SK-N-MC (cell line): Measurements from ENCODE around the gene ARHGEF7.

Experiments
- DNase-seq: peaks from one replicate; pipeline ENCODE4 v3.0.0-alpha.2; 2011; ENCODE audit warnings: low read depth, low spot score
- H3K27ac ChIP-seq: fragments of 200-600 bp; sonication (generic); 2 replicates; pipeline ENCODE4 v1.5.1; 2016; ENCODE audit warnings: mixed run types
- H3K36me3 ChIP-seq: fragments of 200-600 bp; sonication (generic); 2 replicates; pipeline ENCODE4 v1.6.1; 2017; ENCODE audit warnings: antibody characterized with exemption, low read length, mixed read lengths; ENCODE audit not compliant: insufficient read depth
- H3K4me3 ChIP-seq: fragments of 200-600 bp; sonication (generic); 2 replicates; pipeline ENCODE4 v1.5.1; 2016
- H3K9ac ChIP-seq: fragments of 200-600 bp; sonication (generic); 2 replicates; pipeline ENCODE4 v1.8.0; 2017; ENCODE audit warnings: mixed run types, mixed read lengths; ENCODE audit not compliant: insufficient read length
- H3K9me3 ChIP-seq: fragments of 200-600 bp; sonication (generic); 2 replicates; pipeline ENCODE4 v1.6.1; 2017; ENCODE audit warnings: low read depth, mild to moderate bottlenecking, antibody characterized with exemption, low read length, moderate library complexity, mixed read lengths
- EZH2 ChIP-seq: fragments of 200-600 bp; sonication (generic); IDR thresholded peaks from one replicate; pipeline ENCODE4 v1.6.1; 2017; ENCODE audit warnings: antibody characterized with exemption
- FOXP2 ChIP-seq: optimal IDR thresholded peaks from 2 replicates; pipeline ENCODE3; 2011; ENCODE audit warnings: mild to moderate bottlenecking, moderate library complexity; ENCODE audit not compliant: insufficient read depth; ENCODE audit errors: extremely low read length, control extremely low read depth
- POLR2AphosphoS5 ChIP-seq: IDR thresholded peaks from 2 replicates; pipeline ENCODE4 v1.6.1; 2012; ENCODE audit warnings: mild to moderate bottlenecking, low read depth, low read length, borderline replicate concordance

The ARHGEF7 gene

DNA sequence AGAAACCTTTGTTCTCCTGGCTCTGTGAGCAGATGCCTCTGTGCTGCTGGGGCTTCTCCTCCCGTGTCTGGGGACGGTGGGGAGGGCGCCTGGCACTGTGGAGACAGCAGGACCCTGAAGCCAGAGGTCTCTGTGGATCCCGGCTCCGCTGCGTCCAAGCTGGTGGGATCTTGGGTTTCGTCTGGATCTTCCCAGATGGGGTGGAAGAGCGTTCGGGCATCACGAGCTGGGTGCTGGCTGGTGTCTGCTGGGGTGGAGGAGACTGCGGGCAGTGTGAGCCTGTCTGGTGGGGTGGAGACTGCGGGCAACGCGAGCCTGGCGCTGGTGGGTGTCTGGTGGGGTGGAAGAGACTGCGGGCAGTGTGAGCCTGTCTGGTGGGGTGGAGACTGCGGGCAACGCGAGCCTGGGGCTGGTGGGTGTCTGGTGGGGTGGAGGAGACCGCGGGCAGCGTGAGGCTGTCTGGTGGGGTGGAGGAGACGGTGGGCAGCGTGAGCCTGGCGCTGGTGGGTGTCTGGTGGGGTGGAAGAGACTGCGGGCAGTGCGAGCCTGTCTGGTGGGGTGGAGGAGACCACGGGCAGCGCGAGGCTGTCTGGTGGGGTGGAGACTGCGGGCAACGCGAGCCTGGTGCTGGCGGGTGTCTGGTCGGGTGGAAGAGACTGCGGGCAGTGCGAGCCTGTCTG lies 211.0 kb downstream of the ARHGEF7 start:
- Histone ChIP-seq H3K4me3 (no peak overlapping the region), H3K9me3 (no peaks in the 10 kb centered on the region), H3K36me3 (no peaks in the 10 kb centered on the region), H3K27ac (no peak overlapping the region), H3K9ac (no peak overlapping the region)
- TF ChIP-seq EZH2 = no peak
- DNase-seq = no peak

DNA sequence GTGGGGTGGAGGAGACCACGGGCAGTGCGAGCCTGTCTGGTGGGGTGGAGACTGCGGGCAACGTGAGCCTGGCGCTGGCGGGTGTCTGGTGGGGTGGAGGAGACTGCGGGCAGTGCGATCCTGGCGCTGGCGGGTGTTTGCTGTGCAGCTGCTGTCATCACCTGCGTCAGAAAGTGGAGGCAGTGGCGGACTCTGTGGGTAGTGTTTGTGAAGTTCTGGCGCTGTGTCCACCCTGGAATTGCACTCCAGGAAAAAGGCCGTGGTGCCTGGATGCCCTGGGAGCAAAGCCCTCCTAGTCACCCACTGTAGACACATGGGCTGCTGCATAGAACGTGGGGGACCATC lies 211.5 kb downstream of the ARHGEF7 start:
- Histone ChIP-seq H3K9me3 (no peaks in the 10 kb centered on the region), H3K9ac (no peak overlapping the region), H3K27ac (no peak overlapping the region), H3K4me3 (no peak overlapping the region), H3K36me3 (no peaks in the 10 kb centered on the region)
- no peak for DNase-seq
- TF ChIP-seq EZH2 (no peak), POLR2AphosphoS5 (no peak), FOXP2 (no peak)

DNA sequence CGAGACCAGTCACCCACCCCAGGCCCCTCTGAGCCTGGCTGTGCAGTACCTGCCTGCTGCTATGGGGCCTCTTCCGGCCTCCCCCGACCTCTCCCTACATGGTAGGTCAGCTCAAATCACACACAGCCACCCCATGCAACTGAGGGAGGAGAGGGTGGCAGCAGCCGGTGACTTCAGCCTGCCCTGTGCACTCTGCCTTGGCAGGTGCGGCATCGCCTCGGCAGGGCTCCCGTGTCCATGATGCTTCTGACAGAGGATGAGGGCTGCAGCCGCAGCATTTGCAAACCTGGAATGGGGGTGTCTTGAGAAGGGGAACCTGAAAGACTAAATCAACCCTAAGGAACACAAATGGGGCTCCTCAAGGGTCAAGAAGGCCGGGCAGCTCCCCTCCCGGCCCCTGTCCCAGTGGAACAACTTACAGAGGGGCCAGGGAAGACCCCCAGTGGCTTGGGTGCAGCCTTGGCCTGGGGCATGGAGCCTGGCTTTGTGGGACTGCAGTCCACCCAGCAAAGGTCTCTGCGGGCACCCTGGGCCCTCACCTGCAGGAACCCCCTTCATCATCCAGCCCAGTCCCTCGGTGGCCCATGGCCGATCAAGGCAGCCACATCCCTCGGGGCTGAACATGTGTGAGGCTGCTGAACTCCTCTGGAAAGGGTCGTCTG lies 212.0 kb downstream of the ARHGEF7 start:
- H3K36me3 ChIP-seq = no peaks in the 10 kb centered on the region
- no peaks in the 10 kb centered on the region for H3K9me3 ChIP-seq
- H3K4me3 ChIP-seq = no peak overlapping the region
- TF ChIP-seq POLR2AphosphoS5 = no peak
- TF ChIP-seq FOXP2 = no peak
- no peak for TF ChIP-seq EZH2
- no peak for DNase-seq
- H3K9ac ChIP-seq = no peak overlapping the region
- no peak overlapping the region for H3K27ac ChIP-seq

DNA sequence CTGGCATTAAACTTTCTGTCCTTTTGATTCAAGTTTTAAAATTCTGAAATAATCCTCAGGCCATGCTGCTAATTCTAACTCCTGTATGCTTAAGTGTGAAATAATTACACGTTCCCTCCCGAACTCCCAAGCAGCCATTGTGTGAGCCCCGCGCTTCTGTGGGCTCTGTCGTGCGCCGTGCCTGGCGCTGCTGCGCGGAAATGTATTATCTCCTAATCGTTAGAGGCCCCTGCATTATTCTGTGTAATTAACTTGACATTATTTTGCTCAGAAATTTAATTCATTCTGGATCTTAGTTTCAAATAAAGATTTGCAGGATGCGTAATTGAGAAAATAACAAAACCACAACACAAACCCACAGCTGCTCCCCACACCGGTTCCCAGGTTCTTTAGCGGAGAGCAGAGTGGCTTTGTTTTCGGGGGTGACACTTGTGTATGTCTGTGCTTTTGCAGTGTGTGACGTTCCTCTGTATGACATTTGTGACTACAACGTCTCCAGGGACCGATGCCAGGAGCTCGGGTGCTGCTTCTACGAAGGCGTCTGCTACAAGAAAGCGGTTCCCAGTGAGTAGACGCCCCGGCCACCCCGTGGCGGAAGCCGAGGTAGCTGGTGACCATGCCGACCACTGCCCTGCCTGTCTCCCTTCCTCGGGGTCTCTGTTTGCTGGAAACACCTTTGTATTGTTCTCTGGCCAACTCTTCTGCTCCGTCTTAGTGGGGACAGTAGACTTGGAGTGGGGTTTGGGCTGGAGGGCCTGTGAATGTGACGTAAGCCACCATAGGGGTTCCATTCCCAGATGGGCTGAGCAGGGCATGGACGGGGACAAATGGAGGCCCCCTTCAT lies 212.8 kb downstream of the ARHGEF7 start:
- Histone ChIP-seq H3K9ac (no peak overlapping the region), H3K27ac (no peak overlapping the region), H3K9me3 (no peaks in the 10 kb centered on the region), H3K36me3 (no peaks in the 10 kb centered on the region), H3K4me3 (no peak overlapping the region)
- TF ChIP-seq POLR2AphosphoS5 = no peak
- no peak for TF ChIP-seq FOXP2
- DNase-seq = no peak

DNA sequence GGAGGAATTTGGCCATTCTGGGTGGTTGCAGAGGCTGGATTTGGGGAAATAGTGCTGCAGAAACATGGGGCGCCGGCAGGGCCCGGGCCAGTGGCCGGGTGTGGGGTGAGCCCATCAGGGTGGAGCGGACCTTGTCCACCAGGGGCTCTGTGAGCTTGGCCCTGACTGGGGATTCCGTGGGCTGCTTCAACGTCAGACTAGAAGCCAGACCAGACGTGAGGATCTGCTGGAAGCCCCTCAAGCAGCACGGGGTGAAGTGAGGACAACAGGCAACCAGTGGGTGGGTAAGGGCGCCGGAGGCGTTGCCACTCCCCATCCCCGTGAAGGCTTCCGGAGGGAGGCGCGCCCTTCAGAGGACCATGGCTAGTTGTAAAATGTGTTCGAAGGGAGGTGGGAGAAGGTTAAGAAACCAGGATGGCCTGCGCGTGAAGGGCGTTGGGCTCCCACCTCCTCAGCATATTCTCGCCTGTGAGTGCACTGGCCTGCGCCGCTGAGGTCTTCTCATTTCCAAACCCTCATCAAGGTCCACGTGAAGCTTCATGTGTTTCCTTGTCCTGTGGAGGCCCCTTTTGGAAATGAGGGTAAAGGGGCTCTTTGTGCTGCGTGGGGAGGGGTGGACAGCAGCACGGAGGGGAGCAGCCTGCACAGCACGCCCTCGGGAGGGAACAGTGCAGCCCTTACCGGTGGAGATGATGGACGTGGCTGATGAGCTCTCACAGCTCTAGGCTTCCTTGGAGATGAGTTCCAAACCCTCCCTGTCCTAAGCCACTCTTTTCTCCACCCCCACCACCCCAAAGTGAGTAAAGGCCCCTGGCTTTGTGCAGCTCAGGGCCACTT lies 213.7 kb downstream of the ARHGEF7 start:
- DNase-seq = no peak
- Histone ChIP-seq H3K4me3 (no peak overlapping the region), H3K27ac (no peak overlapping the region), H3K36me3 (no peaks in the 10 kb centered on the region), H3K9me3 (no peaks in the 10 kb centered on the region), H3K9ac (no peak overlapping the region)
- TF ChIP-seq POLR2AphosphoS5 = no peak
- TF ChIP-seq FOXP2 = no peak
- no peak for TF ChIP-seq EZH2

DNA sequence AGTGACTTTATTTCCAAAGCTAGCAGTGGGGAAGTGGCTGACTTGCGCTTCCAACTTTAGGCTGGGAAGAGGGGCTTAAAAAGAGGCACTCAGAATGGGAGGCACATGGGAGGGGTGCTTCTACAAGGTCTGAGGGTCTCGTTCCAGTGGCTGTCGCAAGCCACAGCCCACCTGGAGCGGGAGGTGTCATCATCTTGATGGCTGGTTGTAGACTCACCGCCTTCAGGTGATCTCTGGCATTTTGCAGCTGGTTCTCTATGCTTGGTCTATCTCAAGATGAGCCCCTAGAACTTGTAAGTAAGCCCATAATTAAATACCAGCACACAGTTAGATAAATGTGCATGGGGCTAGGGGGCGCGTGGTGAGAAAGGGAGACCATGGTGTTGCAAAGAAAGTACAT lies 214.5 kb downstream of the ARHGEF7 start:
- no peak overlapping the region for H3K4me3 ChIP-seq
- H3K27ac ChIP-seq = no peak overlapping the region
- H3K36me3 ChIP-seq = no peaks in the 10 kb centered on the region
- no peak overlapping the region for H3K9ac ChIP-seq
- no peak for DNase-seq
- no peak for TF ChIP-seq EZH2
- no peak for TF ChIP-seq FOXP2
- TF ChIP-seq POLR2AphosphoS5 = no peak
- H3K9me3 ChIP-seq = no peaks in the 10 kb centered on the region

DNA sequence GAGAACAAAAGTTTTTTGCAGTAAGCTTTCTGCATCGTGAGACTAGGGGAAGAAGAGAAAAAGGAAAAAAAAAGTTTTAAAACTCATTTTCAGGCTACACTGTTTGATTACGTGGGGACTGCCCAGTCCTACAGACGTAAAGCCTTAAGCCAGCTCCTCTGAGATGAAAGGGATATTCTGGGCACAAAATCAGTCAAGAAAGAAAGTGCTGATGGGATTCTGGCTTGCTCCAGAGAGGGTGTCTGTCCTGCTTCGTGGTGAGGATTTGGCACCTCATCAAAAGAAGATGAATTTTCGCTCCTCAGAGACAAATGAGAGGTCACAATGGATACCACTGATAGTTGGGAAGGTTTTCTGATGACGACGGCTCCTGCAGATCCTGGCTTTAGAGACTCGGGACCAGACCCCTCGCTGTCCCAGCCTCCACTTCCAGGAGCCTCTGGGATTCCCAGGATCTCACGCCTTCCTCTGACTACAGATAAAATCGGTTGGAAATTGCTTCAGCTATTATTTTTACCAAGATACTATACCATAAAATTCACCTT lies 215.0 kb downstream of the ARHGEF7 start:
- TF ChIP-seq POLR2AphosphoS5 = no peak
- TF ChIP-seq FOXP2 = no peak
- TF ChIP-seq EZH2 = no peak

DNA sequence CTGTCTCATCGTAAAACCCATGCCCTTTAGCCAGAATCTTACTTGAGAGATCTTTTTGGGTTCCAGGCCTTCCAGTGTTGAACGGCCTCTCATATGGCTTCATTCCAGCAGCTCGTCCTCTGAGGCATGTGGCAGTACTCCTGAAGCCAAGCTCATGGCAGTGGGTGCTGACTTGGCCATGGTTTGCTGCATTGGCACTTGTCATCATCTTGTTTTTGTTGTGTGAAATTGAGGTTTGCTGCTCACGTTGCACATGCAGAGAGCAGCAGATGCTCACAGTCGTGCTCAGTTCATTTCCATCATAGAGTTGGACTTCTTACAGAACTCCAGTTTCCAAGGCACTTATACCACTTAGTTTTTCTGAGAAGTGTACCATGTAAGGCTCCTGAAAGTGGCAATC lies 220.2 kb downstream of the ARHGEF7 start:
- no peaks in the 10 kb centered on the region for H3K36me3 ChIP-seq
- H3K27ac ChIP-seq = no peak overlapping the region
- H3K9me3 ChIP-seq = no peaks in the 10 kb centered on the region
- TF ChIP-seq FOXP2 = no peak
- no peak for TF ChIP-seq POLR2AphosphoS5
- no peak for TF ChIP-seq EZH2
- no peak overlapping the region for H3K9ac ChIP-seq
- H3K4me3 ChIP-seq = no peak overlapping the region
- DNase-seq = no peak

More for the DNA sequence above, 215.0 kb downstream of the ARHGEF7 start:
- Histone ChIP-seq H3K4me3 (no peak overlapping the region), H3K9ac (no peak overlapping the region), H3K36me3 (no peaks in the 10 kb centered on the region), H3K27ac (no peak overlapping the region), H3K9me3 (no peaks in the 10 kb centered on the region)
- DNase-seq = no peak
